KOPT-K1 (cell line): Measurements from ENCODE around the gene ZNF226.
"Not testable (repeated sequence)": the region's sequence is repeated elsewhere in the genome, so short reads cannot be mapped to it uniquely, and the experiment has no call there.

Experiments used
- H3K27ac ChIP-seq: fragments of 200-600 bp; sonication (generic); 2 replicates; pipeline ENCODE4 v1.5.1; 2016; ENCODE audit warnings: antibody characterized with exemption, mild to moderate bottlenecking, low read depth, low read length; ENCODE audit not compliant: poor library complexity, severe bottlenecking
- H3K36me3 ChIP-seq: fragments of 200-600 bp; sonication (generic); 2 replicates; pipeline ENCODE4 v1.5.1; 2017; ENCODE audit warnings: antibody characterized with exemption, mild to moderate bottlenecking, low read length, moderate library complexity; ENCODE audit not compliant: insufficient read depth
- H3K9me3 ChIP-seq: fragments of 200-600 bp; sonication (generic); 2 replicates; pipeline ENCODE4 v1.5.1; 2017; ENCODE audit warnings: antibody characterized with exemption, low read length, mild to moderate bottlenecking; ENCODE audit not compliant: insufficient read depth, poor library complexity, severe bottlenecking

ZNF226 gene

DNA sequence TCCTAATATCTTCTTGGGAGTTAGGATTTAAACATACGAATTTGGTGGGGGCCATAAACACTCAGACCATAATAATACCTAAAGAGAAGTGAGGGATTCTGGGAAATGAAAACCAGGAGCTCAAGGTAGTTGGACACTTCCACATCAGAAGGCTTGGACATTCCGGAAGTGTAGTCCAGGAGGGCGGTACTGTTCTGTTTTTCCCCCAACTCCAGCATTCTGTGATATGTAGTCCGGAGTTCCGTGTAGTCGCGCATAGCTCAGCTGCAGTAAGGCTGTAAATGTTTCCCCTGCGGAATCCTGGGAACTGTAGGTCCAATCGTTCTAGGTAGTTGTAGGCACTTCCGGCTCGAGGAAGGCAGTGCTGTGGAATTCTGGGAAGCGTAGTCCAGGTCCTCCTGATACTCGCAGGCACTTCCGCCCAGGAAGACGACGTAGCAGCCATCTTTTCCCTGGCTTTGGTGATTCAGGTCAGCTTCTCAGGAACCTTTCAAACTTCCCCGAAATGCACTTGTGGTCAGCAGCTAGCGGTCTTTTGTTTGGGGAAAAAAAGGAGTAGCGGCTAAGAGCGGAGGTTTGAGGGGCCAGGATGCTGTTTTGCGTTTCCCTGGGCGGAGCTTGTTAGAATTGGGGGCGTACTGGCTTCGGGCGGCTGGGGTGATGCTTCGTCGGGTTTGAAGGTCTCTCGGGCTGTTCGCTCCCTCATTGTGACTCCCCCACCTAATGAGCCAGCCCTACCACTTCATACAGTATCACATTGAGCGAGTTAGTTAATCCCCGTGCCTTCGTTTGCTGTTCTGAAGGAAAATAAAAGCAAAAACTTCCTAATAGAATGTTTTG, at the start of gene ZNF226:
Gene ZNF226, plus strand, starts transcription at position 428 of the 840 bp plus-strand sequence. CDS start 4,981 bp downstream, outside the sequence.
- H3K9me3 ChIP-seq: no peaks in the 10 kb centered on the region
- H3K27ac ChIP-seq: peak within 1 kb of the TSS; percentile 75

DNA sequence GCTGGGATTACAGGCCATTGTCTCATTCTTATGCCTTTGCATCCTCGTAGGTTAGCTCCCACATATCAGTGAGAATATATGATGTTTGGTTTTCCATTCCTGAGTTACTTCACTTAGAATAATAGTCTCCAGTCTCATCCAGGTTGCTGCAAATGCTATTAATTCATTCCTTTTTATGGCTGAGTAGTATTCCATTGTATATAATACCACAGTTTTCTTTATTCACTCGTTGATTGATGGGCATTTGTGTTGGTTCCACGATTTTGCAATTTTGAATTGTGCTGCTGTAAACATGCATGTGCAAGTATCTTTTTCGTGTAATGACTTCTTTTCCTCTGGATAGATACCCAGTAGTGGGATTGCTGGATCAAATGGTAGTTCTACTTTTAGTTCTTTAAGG, 43.7 kb upstream of the ZNF226 start:
- H3K9me3 ChIP-seq, H3K27ac ChIP-seq: not testable (repeated sequence)
- peaks cover 72% of the 10 kb centered on the region for H3K36me3 ChIP-seq

More for the DNA sequence above, at the start of gene ZNF226:
- peaks cover 35% of the 10 kb centered on the region for H3K36me3 ChIP-seq

DNA sequence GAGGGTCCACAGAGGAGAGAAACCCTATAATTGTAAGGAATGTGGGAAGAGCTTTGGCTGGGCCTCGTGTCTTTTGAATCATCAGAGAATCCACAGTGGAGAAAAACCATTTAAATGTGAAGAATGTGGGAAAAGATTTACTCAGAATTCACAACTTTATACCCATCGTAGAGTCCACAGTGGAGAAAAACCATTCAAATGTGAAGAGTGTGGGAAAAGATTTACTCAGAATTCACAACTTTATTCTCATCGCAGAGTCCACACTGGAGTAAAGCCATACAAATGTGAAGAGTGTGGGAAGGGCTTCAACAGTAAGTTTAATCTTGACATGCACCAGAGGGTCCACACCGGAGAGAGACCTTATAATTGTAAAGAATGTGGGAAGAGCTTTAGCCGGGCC, 32.9 kb upstream of the ZNF226 start:
- no peak overlapping the region for H3K27ac ChIP-seq
- H3K9me3 ChIP-seq: peaks cover 26% of the 10 kb centered on the region
- H3K36me3 ChIP-seq: peaks cover 47% of the 10 kb centered on the region

DNA sequence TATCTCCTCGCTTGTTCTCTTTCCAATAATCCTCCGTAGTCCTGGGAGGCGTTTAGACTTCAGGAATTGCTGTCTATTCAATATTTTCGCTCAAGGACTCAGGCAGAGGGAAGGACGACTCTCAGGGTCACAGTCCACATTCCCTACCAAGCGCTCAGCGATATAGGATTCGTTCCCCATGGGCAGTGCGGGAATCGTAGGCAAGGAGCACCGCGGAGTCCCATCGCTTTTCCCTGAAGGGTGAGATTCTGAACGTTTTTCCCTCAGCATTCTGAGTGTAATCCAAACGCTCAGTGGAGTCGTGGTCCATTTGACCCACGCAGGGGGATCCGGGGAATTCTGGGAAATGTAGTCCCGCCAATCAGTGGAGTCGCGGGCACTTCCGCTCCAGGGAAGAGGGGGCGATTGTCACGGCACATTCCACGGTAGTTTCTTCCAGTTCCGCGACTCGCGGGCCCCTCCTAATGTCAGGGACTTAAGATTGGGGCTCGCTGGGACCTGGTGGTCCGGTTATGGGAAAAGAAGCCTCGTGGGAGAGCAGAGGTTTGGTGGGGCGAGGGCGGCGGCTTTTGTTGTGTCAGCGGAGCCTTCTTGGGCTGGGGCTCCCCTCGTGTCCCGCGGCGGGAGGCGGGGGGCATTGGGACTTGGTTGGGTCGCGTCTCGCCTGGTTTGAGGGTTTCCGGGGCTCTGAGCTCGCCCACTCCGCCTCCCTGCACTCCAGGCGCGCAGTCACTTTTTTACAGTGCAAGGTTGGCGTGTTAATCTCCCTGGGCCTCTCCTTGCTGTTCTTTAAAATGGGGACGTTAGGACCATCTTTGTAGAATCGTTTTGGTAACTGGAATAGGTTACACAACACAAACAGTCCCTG, 23.5 kb upstream of the ZNF226 start, which contains the start of gene ZNF234:
Gene ZNF234, plus strand, starts transcription at position 364 of the 868 bp plus-strand sequence. CDS start 3,079 bp downstream, outside the sequence.
- no peaks in the 10 kb centered on the region for H3K9me3 ChIP-seq
- peaks cover 24% of the 10 kb centered on the region for H3K36me3 ChIP-seq
- H3K27ac ChIP-seq: peak within 1 kb of the TSS; percentile 65

DNA sequence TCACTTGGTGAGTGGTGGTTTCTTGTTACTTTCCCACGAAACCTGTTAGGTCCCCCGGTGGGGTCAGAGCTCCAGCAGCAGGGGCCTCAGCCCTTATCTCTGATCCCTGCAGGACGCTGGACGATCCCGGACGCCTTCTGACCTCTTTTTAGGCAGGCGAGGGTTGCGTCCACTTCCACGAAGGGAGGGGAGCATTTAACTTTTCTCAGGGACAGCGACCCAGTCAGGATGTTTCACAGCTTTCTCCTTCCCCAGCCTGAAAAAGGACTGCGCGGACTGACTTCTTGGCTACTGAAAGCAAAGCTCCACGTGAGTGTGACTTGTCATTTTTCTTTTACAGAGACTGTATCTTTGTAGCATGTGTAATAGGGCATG, 22.9 kb upstream of the ZNF226 start:
- Histone ChIP-seq H3K36me3 (peaks cover 25% of the 10 kb centered on the region), H3K27ac (peak overlapping the region; percentile 65), H3K9me3 (no peaks in the 10 kb centered on the region)

DNA sequence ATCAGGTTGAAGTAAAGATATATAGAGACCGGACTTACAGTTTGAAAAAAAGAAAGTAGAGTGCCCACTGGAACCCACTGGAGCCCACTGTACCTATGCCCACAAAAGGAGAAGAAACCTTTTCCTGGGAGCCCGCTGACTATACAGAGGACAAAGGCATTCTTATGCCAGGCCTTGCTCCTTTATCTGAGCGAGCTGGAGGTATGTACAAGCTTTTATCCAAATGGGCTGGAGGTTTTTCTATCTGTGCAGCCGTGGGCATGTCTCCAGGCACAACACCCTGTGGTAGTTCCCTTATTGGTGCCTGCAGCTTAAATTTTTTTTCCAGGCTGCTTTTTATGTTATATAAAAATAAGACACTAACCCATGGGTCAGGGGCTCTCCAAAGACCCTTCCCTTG, 15.1 kb upstream of the ZNF226 start:
- Histone ChIP-seq H3K9me3 (peaks cover 10% of the 10 kb centered on the region), H3K27ac (no peak overlapping the region), H3K36me3 (peaks cover 93% of the 10 kb centered on the region)

DNA sequence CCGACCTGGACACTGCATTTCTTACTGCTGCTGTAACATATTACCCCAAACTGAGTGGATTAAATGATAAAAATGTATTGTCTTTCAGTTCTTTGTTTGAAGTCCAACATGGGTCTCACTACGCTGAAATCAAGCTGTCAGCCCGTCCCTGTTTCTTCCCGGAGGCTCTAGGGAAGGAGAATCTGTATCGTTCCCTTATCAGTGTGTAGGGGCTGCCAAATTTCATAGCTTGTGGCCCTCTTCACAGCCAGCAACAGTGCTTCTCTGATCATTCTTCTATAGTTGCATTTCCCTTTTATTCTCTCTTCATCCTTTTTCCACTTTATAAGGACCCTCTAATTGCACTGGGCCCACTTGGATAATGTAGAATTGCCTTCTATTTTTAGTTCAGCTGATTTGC, 13.4 kb upstream of the ZNF226 start:
- Histone ChIP-seq H3K27ac (no peak overlapping the region), H3K9me3 (peaks cover 27% of the 10 kb centered on the region), H3K36me3 (peaks cover 93% of the 10 kb centered on the region)

DNA sequence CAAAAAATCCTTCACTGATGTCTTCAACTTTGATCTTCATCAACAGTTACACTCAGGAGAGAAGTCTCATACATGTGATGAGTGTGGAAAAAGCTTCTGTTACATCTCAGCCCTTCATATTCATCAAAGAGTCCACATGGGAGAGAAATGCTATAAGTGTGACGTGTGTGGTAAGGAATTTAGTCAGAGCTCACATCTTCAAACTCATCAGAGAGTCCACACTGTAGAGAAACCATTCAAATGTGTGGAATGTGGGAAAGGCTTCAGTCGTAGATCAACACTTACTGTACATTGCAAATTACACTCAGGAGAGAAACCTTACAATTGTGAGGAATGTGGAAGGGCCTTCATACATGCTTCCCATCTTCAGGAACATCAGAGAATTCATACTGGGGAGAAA, 8.4 kb upstream of the ZNF226 start:
- Histone ChIP-seq H3K27ac (no peak overlapping the region), H3K36me3 (peaks cover 72% of the 10 kb centered on the region), H3K9me3 (peaks cover 56% of the 10 kb centered on the region)

DNA sequence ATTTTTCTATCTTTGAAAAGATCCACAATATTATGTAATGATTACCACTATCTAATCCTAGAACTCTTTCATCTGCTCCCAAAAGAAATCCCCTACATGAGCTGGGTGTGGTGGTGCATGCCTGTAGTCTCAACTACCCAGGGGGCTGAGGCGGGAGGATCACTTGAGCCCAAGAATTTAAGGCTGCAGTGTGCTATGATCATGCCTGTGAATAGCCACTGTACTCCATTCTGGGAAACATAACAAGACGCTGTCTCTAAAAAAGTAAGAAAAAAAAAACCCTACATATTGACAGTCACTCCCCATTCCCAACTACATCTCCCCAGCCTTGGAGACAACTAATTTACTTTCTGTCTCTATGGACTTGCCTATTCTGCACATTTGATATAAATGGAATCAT, 1.1 kb upstream of the ZNF226 start:
- H3K27ac ChIP-seq: no peak overlapping the region
- peaks cover 6% of the 10 kb centered on the region for H3K9me3 ChIP-seq
- H3K36me3 ChIP-seq: peaks cover 25% of the 10 kb centered on the region

DNA sequence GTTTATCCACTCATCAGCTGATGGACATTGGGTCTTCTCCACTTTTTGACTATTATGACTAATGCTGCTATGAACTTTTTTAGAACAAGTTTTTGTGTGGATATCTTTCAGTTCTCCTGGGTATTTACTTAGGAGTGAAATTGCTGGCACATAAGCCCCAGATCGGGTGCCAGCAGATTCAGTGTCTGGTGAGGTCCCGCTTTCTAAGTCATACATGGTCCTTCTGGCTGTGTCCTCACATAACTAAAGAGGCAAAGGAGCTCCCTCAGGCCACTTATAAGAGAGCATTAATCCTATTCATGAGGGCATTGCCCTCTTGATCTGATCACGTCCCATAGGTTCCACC, 600 bp upstream of the ZNF226 start:
- H3K27ac ChIP-seq: peak overlapping the region; percentile 75
- peaks cover 1% of the 10 kb centered on the region for H3K9me3 ChIP-seq
- H3K36me3 ChIP-seq: peaks cover 29% of the 10 kb centered on the region

DNA sequence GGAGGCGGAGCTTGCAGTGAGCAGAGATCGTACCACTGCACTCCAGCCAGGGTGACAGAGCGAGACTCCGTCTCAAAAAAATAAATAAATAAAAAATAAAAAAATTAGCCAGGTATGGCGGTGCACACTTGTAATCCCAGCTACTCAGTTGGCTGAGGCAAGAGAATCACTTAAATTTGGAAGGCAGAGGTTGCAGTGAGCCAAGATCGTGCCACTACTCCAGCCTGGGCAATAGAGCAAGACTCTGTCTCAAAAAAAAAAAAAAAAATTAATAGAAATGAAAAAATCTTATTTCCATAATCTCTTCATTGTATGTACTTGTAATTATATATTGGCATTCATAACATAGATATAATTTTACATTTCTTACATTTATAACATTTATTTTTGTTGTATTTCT, 5.8 kb downstream of the ZNF226 start:
- Histone ChIP-seq H3K9me3 (peaks cover 40% of the 10 kb centered on the region), H3K36me3 (peaks cover 87% of the 10 kb centered on the region)
- not testable (repeated sequence) for H3K27ac ChIP-seq

DNA sequence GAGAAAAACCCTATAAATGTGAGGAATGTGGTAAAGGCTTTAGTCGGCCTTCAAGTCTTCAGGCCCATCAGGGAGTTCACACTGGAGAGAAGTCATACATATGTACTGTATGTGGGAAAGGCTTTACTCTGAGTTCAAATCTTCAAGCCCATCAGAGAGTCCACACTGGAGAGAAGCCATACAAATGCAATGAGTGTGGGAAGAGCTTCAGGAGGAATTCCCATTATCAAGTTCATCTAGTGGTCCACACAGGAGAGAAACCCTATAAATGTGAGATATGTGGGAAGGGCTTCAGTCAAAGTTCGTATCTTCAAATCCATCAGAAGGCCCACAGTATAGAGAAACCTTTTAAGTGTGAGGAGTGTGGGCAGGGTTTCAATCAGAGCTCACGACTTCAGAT, 11.7 kb downstream of the ZNF226 start:
- H3K36me3 ChIP-seq: peaks cover 62% of the 10 kb centered on the region
- no peak overlapping the region for H3K27ac ChIP-seq
- peaks cover 73% of the 10 kb centered on the region for H3K9me3 ChIP-seq

DNA sequence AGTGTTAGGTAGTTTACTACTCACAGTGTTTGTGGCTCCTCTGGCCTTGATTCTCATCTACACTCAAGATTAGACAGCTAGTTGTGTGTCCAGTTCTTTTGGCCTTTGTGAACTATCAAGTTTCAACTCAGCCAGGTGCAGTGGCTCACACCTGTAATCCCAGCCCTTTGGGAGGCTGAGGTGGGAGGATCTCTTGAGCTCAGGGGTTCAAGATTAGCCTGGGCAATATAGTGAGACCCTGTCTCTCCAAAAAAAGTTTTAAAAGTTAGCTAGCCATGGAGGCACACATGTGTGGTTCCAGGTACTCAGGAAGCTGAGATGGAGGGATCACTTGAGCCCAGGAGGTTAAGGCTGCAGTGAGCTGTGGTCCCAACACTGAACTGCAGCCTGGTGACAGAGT, 16.1 kb downstream of the ZNF226 start:
- H3K36me3 ChIP-seq: peaks cover 18% of the 10 kb centered on the region
- H3K27ac ChIP-seq: no peak overlapping the region
- peaks cover 36% of the 10 kb centered on the region for H3K9me3 ChIP-seq

DNA sequence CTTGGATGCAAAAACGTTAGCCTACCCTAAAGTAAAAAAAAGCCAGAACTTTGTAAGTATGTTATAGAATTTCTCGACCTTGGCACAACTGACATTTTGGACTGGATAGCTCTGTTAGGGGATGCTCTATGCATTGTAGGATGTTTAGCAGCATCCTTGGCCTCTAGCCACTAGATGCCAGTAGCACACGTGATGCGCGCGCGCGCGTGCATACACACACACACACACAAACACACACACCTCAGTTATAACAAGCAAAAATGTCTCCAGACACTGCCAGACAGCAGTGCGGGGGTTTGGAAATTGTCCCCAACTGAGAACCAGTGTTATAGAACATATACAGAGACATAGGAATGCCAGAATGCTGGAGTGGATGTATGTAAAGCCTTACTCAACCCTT, 17.2 kb downstream of the ZNF226 start:
- Histone ChIP-seq H3K27ac (no peak overlapping the region), H3K9me3 (peaks cover 24% of the 10 kb centered on the region), H3K36me3 (peaks cover 6% of the 10 kb centered on the region)

DNA sequence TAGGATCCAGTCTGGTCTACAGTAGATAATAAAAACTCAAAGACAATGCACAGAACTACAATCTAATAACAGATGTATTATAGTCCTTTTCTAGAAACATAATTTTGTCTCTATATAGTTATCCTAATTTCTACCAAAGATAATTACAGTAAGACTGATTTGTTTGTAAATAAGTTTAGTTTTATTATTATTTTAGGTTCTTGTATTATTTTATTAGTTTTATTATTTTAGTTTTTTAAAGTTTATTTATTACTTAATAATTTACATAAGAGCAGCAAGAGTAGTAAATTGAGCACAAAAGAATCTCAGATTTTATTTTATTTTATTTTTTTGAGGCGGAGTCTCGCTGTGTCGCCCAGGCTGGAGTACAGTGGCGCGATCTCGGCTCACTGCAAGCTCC, 25.1 kb downstream of the ZNF226 start:
- Histone ChIP-seq H3K27ac (no peak overlapping the region), H3K36me3 (no peaks in the 10 kb centered on the region), H3K9me3 (no peaks in the 10 kb centered on the region)
